Naive B cell (primary cell): ENCODE data around the gene TSPAN2. TPM values are rescaled to one million over a fixed set of nuclear protein-coding genes. Genes with fewer than 3 reads are reported as not detected.

Experiments used
- ATAC-seq, 2 donors: fragments of 150-1000 bp; cut with Tn5 transposase; 2 replicates each; pipeline ENCODE4 v1.10.0; 2021; ENCODE audit warnings: low read depth in 2 of 2, mild to moderate bottlenecking in 2 of 2, moderate library complexity in 2 of 2
- DNase-seq: peaks from one replicate; pipeline ENCODE4 v3.0.0; 2022
- H3K27ac Mint-ChIP-seq, 6 donors: one replicate each; pipeline ENCODE4 v1.8.0; 2020 to 2022; ENCODE audit warnings: mild to moderate bottlenecking in 6 of 6, mixed read lengths in 6 of 6, moderate library complexity in 5 of 6, inconsistent platforms in 2 of 6
- H3K27me3 Mint-ChIP-seq, 3 donors: one replicate each; pipeline ENCODE4 v1.8.0; 2021 to 2022; ENCODE audit warnings: mixed read lengths in 3 of 3, mild to moderate bottlenecking in 1 of 3
- H3K36me3 Mint-ChIP-seq, 2 donors: one replicate each; pipeline ENCODE4 v1.8.0; 2020 to 2022; ENCODE audit warnings: mixed read lengths in 2 of 2, inconsistent platforms in 1 of 2, mild to moderate bottlenecking in 1 of 2
- H3K4me1 Mint-ChIP-seq, 3 donors: one replicate each; pipeline ENCODE4 v1.8.0; 2020 to 2022; ENCODE audit warnings: mixed read lengths in 3 of 3, inconsistent platforms in 1 of 3, mild to moderate bottlenecking in 1 of 3, moderate library complexity in 1 of 3
- H3K4me3 Mint-ChIP-seq, 8 donors: one replicate each; pipeline ENCODE4 v1.8.0; 2020 to 2022; ENCODE audit warnings: mild to moderate bottlenecking in 8 of 8, mixed read lengths in 8 of 8, moderate library complexity in 8 of 8, inconsistent platforms in 2 of 8
- H3K9me3 Mint-ChIP-seq, 7 donors: one replicate each; pipeline ENCODE4 v1.8.0; 2020 to 2022; ENCODE audit warnings: mixed read lengths in 7 of 7, mild to moderate bottlenecking in 5 of 7, inconsistent platforms in 2 of 7, moderate library complexity in 1 of 7
- polyA plus RNA-seq, 6 donors: library from polyadenylated mRNA; unstranded; fragments of 300-500 nt; fragmentation: Illumina TruSeq; gene quantifications; one replicate each; pipeline ENCODE4 v1.2.3, GENCODE V29; 2021; ENCODE audit warnings: low read depth in 6 of 6

Gene TSPAN2
- polyA plus RNA-seq, 6 donors from 2014 or later, result 0.15 to 0.38 (median 0.23) TPM; not detected in 2

DNA sequence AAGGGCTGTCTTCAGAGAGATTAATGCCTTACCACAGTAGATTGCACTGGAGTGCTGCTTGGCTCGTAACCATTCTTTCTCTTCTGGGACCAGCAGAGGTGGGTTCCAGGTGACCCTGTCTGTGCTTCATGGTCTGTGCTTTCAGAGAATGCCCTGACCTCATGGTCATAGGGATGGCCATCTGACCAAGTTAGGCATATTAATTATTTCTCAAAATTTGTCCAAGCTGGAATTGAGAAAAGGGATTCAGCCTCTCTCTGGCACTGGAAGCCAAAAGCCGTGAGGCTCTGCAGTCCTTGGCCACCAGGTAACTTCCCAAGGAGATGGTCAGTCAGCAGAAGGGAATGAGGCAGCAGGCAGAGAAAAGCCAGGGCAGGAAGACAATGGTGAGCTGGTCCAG lies 37.2 kb upstream of the TSPAN2 start:
- H3K4me3 Mint-ChIP-seq, result no peak overlapping the region
- H3K9me3 Mint-ChIP-seq, result peaks cover 12 to 34% (median 22%) of the 10 kb centered on the region in 7 donors
- ATAC-seq (no peak), DNase-seq (no peak)
- peaks cover 14 to 31% (median 19%) of the 10 kb centered on the region in 3 donors for H3K27me3 Mint-ChIP-seq
- H3K4me1 Mint-ChIP-seq, result no peaks in the 10 kb centered on the region
- H3K36me3 Mint-ChIP-seq, result peaks cover 0 to 13% of the 10 kb centered on the region in 2 donors
- H3K27ac Mint-ChIP-seq, result no peak overlapping the region

GRCh38 chr1:115123116-115123515 lies 33.8 kb upstream of the TSPAN2 start:
- no peak overlapping the region for H3K4me3 Mint-ChIP-seq
- no peaks in the 10 kb centered on the region for H3K4me1 Mint-ChIP-seq
- H3K36me3 Mint-ChIP-seq, result peaks cover 0 to 27% of the 10 kb centered on the region in 2 donors
- H3K27me3 Mint-ChIP-seq, result peaks cover 16 to 56% (median 41%) of the 10 kb centered on the region in 3 donors
- ATAC-seq (no peak), DNase-seq (no peak)
- H3K27ac Mint-ChIP-seq, result no peak overlapping the region
- H3K9me3 Mint-ChIP-seq, result peaks cover 14 to 55% (median 23%) of the 10 kb centered on the region in 7 donors

- ATAC-seq (no peak), DNase-seq (no peak)
- Mint-ChIP-seq H3K4me3 (no peak overlapping the region), H3K36me3 (peaks cover 0 to 27% of the 10 kb centered on the region in 2 donors), H3K4me1 (no peaks in the 10 kb centered on the region), H3K27ac (no peak overlapping the region), H3K27me3 (peaks cover 18 to 51% (median 41%) of the 10 kb centered on the region in 3 donors), H3K9me3 (peaks cover 14 to 55% (median 23%) of the 10 kb centered on the region in 7 donors)
Observed at GRCh38 chr1:115121793-115122192, 32.5 kb upstream of the TSPAN2 start.

GRCh38 chr1:115120296-115120695 lies 31.0 kb upstream of the TSPAN2 start:
- DNase-seq (no peak), ATAC-seq (no peak)
- peaks cover 0 to 27% of the 10 kb centered on the region in 2 donors for H3K36me3 Mint-ChIP-seq
- no peak overlapping the region for H3K4me3 Mint-ChIP-seq
- no peak overlapping the region for H3K27ac Mint-ChIP-seq
- H3K27me3 Mint-ChIP-seq, result peaks cover 16 to 46% (median 41%) of the 10 kb centered on the region in 3 donors
- no peaks in the 10 kb centered on the region for H3K4me1 Mint-ChIP-seq
- H3K9me3 Mint-ChIP-seq, result peaks cover 14 to 55% (median 23%) of the 10 kb centered on the region in 7 donors

DNA sequence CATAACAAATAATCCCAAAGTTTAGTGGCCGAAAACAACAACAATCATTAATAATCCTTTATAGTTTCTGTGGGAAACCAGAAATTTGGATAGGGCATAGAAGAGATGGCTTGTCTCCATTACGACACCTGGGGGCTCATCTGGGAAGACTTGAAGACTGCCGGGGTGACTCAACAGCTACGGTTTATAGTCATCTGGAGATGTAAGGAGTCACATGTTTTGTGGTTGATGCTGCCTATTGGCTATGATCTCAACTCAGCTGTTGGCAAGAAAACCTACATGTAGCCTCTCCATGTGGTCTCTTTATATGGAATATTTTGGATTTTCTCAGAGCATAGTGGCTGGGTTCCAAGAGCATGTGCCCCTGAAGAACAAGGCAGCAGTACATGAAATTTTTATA lies 29.3 kb upstream of the TSPAN2 start:
- DNase-seq, result no peak
- Mint-ChIP-seq H3K4me3 (no peak overlapping the region), H3K4me1 (no peaks in the 10 kb centered on the region), H3K27me3 (peaks cover 13 to 41% (median 40%) of the 10 kb centered on the region in 3 donors), H3K9me3 (peaks cover 9 to 39% (median 17%) of the 10 kb centered on the region in 7 donors), H3K36me3 (peaks cover 0 to 20% of the 10 kb centered on the region in 2 donors), H3K27ac (no peak overlapping the region)
- ATAC-seq, result no peak

- no peak overlapping the region for H3K27ac Mint-ChIP-seq
- H3K27me3 Mint-ChIP-seq, result peaks cover 13 to 41% (median 37%) of the 10 kb centered on the region in 3 donors
- DNase-seq, result no peak
- H3K4me1 Mint-ChIP-seq, result no peaks in the 10 kb centered on the region
- no peak for ATAC-seq
- H3K36me3 Mint-ChIP-seq, result peaks cover 0 to 17% of the 10 kb centered on the region in 2 donors
- H3K9me3 Mint-ChIP-seq, result peaks cover 7 to 33% (median 13%) of the 10 kb centered on the region in 7 donors
- H3K4me3 Mint-ChIP-seq, result no peak overlapping the region
Observed at GRCh38 chr1:115118086-115118485, 28.8 kb upstream of the TSPAN2 start.

DNA sequence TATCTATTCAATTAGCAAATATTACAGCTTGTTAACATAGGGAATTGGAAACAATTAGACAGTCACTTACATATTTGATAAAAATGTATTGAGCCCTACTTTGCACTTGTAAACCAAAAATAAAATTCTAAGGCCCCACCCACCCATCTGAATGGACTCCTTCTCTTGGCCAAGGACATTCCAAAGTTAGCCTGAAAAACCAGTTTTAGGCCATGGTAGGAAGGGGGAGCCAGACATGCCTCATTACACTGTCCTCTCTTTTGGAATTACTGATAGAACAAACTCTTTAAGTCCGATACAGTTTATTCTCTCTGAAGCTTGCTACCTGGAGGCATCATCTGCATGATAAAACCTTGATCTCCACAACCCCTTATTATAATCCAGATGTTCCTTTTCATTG lies 28.0 kb upstream of the TSPAN2 start:
- Mint-ChIP-seq H3K36me3 (peaks cover 0 to 14% of the 10 kb centered on the region in 2 donors), H3K27ac (no peak overlapping the region), H3K9me3 (peaks cover 5 to 29% (median 9%) of the 10 kb centered on the region in 7 donors), H3K27me3 (peaks cover 13 to 40% (median 34%) of the 10 kb centered on the region in 3 donors), H3K4me1 (no peaks in the 10 kb centered on the region), H3K4me3 (no peak overlapping the region)
- DNase-seq, result no peak
- ATAC-seq, result no peak

DNA sequence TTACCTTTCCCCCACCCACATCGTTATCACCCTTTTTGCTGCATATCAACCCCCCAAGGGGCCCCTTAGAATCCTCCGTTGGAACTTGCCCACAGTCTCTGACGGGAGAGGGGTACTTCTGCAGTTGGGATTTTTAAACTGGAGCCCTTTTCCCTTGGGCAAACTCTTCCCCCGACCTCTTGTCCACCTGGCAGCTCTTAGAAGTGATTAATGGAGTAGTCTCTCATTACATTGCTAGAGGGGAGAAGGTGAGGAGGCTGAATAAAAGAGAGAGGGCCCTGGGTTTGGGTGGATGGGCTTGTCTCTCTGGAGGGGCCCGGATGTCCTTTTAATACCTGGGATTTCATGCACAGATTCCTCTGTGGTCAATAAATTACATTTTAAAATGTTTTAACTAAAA lies 27.2 kb upstream of the TSPAN2 start:
- H3K27ac Mint-ChIP-seq, result peak overlapping the region in 2 of 6 donors; percentile 13 to 56
- ATAC-seq, result no peak
- no peaks in the 10 kb centered on the region for H3K4me1 Mint-ChIP-seq
- peaks cover 0 to 21% (median 5%) of the 10 kb centered on the region in 7 donors for H3K9me3 Mint-ChIP-seq
- H3K27me3 Mint-ChIP-seq, result peaks cover 13 to 32% (median 26%) of the 10 kb centered on the region in 3 donors
- peak overlapping the region in 1 of 8 donors; percentile 41 for H3K4me3 Mint-ChIP-seq
- DNase-seq, result no peak
- H3K36me3 Mint-ChIP-seq, result peaks cover 0 to 14% of the 10 kb centered on the region in 2 donors

GRCh38 chr1:115115521-115116161 lies 26.3 kb upstream of the TSPAN2 start:
- no peaks in the 10 kb centered on the region for H3K4me1 Mint-ChIP-seq
- H3K27me3 Mint-ChIP-seq, result peaks cover 13 to 23% (median 18%) of the 10 kb centered on the region in 3 donors
- peaks cover 0 to 14% (median 3%) of the 10 kb centered on the region in 7 donors for H3K9me3 Mint-ChIP-seq
- H3K27ac Mint-ChIP-seq, result no peak overlapping the region
- ATAC-seq, result no peak
- no peak for DNase-seq
- H3K4me3 Mint-ChIP-seq, result no peak overlapping the region
- peaks cover 0 to 12% of the 10 kb centered on the region in 2 donors for H3K36me3 Mint-ChIP-seq

GRCh38 chr1:115114308-115114707 lies 25.0 kb upstream of the TSPAN2 start:
- peaks cover 0 to 3% (median 0%) of the 10 kb centered on the region in 7 donors for H3K9me3 Mint-ChIP-seq
- no peak overlapping the region for H3K4me3 Mint-ChIP-seq
- no peaks in the 10 kb centered on the region for H3K36me3 Mint-ChIP-seq
- ATAC-seq, result no peak
- DNase-seq, result no peak
- H3K27me3 Mint-ChIP-seq, result peaks cover 7 to 10% (median 9%) of the 10 kb centered on the region in 3 donors
- peak overlapping the region in 1 of 6 donors; percentile 16 for H3K27ac Mint-ChIP-seq
- no peaks in the 10 kb centered on the region for H3K4me1 Mint-ChIP-seq

DNA sequence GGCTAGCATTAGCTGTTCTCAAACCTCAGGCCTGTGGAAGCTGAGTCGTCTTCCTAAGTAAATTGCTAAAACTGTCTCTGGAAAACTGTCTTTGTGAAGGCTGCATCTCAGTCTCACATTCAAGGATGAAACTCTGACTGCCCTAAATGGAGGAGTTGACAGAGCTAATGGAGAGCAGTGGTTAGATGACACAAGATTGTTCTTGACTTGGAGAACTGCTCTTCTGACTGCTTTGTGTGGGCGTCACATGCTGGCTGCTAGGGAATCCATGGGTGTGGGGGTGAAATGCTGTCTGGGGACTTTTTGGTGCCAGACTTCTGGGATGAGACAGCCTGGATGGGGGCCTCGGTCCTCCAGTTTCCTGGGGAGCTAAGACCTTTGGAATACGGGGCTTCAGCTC lies 24.5 kb upstream of the TSPAN2 start:
- ATAC-seq (no peak), DNase-seq (no peak)
- peaks cover 0 to 3% (median 0%) of the 10 kb centered on the region in 7 donors for H3K9me3 Mint-ChIP-seq
- peaks cover 4 to 7% (median 7%) of the 10 kb centered on the region in 3 donors for H3K27me3 Mint-ChIP-seq
- H3K4me1 Mint-ChIP-seq, result no peaks in the 10 kb centered on the region
- H3K36me3 Mint-ChIP-seq, result no peaks in the 10 kb centered on the region
- H3K4me3 Mint-ChIP-seq, result no peak overlapping the region
- peak overlapping the region in 1 of 6 donors; percentile 58 for H3K27ac Mint-ChIP-seq

GRCh38 chr1:115112496-115113375 lies 23.4 kb upstream of the TSPAN2 start:
- Mint-ChIP-seq H3K36me3 (no peaks in the 10 kb centered on the region), H3K27ac (no peak overlapping the region), H3K27me3 (peaks cover 0 to 7% (median 0%) of the 10 kb centered on the region in 3 donors), H3K9me3 (peaks cover 0 to 3% (median 0%) of the 10 kb centered on the region in 7 donors), H3K4me3 (no peak overlapping the region), H3K4me1 (no peaks in the 10 kb centered on the region)
- peak in 1 of 2 donors; percentile 39 for ATAC-seq
- peak; percentile 37 for DNase-seq

- no peak overlapping the region for H3K4me3 Mint-ChIP-seq
- H3K27me3 Mint-ChIP-seq, result peaks cover 0 to 12% (median 6%) of the 10 kb centered on the region in 3 donors
- DNase-seq (no peak), ATAC-seq (no peak)
- peaks cover 0 to 4% (median 0%) of the 10 kb centered on the region in 3 donors for H3K4me1 Mint-ChIP-seq
- H3K36me3 Mint-ChIP-seq, result peaks cover 0 to 8% of the 10 kb centered on the region in 2 donors
- peaks cover 0 to 4% (median 0%) of the 10 kb centered on the region in 7 donors for H3K9me3 Mint-ChIP-seq
- no peak overlapping the region for H3K27ac Mint-ChIP-seq
Observed at GRCh38 chr1:115107516-115108260, 18.4 kb upstream of the TSPAN2 start.
